ENCODE data around the gene AFG3L2. TPM values are rescaled to one million over a fixed set of nuclear protein-coding genes. Genes with fewer than 3 reads are reported as not detected.
A peak's percentile ranks its signal among the peaks of the same experiment; 100 is the strongest.

The AFG3L2 gene
- total and polyA plus RNA-seq, 2 of the 13 experiments (the other 11 are each of a cell fraction or from before 2014, with no cell fraction given) = 28.6 to 86.9 TPM

DNA sequence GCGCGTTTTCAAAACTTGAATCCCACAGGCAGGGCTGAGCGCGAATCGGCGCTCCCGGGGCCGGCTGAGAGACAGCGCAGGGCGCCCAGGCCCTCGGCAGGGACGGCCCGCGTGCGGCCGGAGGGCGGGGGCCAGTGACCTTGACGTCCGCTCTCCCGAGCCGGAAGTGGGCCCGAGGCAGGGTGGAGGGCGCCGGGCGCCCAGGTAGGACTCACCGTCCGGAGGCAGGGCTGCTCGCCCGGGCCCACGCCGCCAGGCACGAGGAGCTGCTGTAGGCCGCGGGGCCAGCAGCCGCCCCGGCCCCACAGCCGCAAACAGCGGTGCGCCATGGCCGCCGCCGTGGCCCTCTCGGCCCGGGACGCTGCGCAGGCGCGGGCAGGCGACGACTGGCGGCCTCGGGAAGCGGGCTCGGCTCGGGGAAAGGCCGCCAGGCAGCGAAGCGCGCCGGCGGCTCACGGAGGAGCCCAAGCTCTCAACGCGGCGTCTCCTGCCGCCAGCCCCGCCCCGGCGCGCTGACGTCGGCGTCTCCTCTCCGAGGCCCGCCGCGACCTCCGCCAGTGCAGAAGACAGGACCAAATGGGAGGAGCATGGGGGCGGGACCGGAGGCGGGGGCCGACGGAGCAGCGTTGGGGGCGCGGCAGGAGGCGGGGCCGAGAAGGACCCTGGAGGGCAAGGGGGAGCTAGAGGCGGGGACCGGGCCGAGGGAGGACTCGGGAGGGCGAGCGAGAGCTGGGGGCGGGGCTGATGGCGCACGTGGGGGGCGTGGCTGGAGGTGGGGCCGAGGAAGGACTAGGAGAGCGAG, at the start of gene AFG3L2 (continued):
- TF ChIP-seq ZNF800 (CRISPR knock-in tag; IDR thresholded peaks at IDR 0.05) = 0 out of 2 replicates have a peak, but pooled peaks have one; percentile 24
- peak; percentile 57; the same call in 1 of the 2 replicates for TF ChIP-seq ZNF235 (CRISPR knock-in tag; IDR thresholded peaks at IDR 0.05; ENCODE audit: borderline replicate concordance)

DNA sequence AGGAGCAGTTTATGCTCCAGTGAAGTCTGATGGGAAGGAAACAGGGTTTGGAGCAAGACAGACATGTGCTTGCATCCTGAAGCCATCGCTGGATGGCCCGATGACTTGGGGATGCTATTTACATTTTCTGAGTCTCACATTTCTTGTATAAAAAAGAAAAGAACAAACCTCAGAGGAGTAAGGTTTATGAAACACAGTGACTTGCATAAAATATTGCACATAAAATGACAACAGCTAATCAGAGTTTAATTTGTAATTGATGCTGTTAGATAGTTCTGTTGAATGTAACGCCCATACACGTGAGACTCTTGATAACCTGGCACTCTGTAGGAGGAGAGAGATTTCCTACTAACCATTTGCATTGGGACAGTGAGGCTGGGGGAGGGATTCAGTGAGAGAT, 47.2 kb upstream of the AFG3L2 start:
- CTCF ChIA-PET (ENCODE audit: low intra/inter-chr PET ratio, low total read pairs) = no interaction called here
- intact Hi-C loops (cut with micrococcal nuclease; ENCODE audit: unreplicated experiment) (no loop called here), in situ Hi-C loops (cut with HindIII; ENCODE audit: extremely low pct_ligation_motif_present, low pct_unique_long_range_greater_than_20kb) (no loop called here)

More for the DNA sequence above, 47.2 kb upstream of the AFG3L2 start:
- no peak overlapping the region for H3K27ac ChIP-seq (ENCODE audit: extremely low read length, insufficient read depth, low read length)
- no peak overlapping the region for H3K4me2 ChIP-seq (ENCODE audit: low read depth, low read length)
- DNase-seq (ENCODE audit: low spot score) (no peak), FAIRE-seq (no peak), ATAC-seq (no peak)
- POLR2A ChIA-PET = interaction anchor here (1.0 kb wide), 1 partner anchor 31 kb away, joined by 3 read pairs; no protein-coding TSS in a partner anchor
- no peak overlapping the region for H3K9ac ChIP-seq (ENCODE audit: insufficient read depth, low read depth, low read length)
- H3K4me1 ChIP-seq (ENCODE audit: insufficient read depth, low read length) = peaks cover 31% of the 10 kb centered on the region
- H2AFZ ChIP-seq (ENCODE audit: low read length) = no peak overlapping the region
- no peak overlapping the region for H3K4me3 ChIP-seq (replicated peaks in 1 of 3; ENCODE audit: insufficient read depth in 1 of 3, low read depth in 2 of 3, low read length in 3 of 3)
- no TSS peak for BruUV-seq (replicated peaks)
- H3K27me3 ChIP-seq (ENCODE audit: control insufficient read depth in 1 of 2, insufficient read depth in 2 of 2, low read length in 2 of 2) = no peaks in the 10 kb centered on the region
- H3K9me3 ChIP-seq (ENCODE audit: low read length) = no peaks in the 10 kb centered on the region
- WGBS (ENCODE audit: low lambda C conversion rate) = 99% methylated on average over 4 of the region's 4 CpGs
- TF ChIP-seq, protein P1, sequence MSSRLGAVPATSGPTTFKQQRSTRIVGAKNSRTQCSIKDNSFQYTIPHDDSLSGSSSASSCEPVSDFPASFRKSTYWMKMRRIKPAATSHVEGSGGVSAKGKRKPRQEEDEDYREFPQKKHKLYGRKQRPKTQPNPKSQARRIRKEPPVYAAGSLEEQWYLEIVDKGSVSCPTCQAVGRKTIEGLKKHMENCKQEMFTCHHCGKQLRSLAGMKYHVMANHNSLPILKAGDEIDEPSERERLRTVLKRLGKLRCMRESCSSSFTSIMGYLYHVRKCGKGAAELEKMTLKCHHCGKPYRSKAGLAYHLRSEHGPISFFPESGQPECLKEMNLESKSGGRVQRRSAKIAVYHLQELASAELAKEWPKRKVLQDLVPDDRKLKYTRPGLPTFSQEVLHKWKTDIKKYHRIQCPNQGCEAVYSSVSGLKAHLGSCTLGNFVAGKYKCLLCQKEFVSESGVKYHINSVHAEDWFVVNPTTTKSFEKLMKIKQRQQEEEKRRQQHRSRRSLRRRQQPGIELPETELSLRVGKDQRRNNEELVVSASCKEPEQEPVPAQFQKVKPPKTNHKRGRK (CRISPR knock-in tag; IDR thresholded peaks at IDR 0.05) = no peak
- TF ChIP-seq MXD3 (CRISPR knock-in tag; IDR thresholded peaks at IDR 0.05) (no peak), KMT2A (CRISPR knock-in tag; IDR thresholded peaks at IDR 0.05) (no peak), CEBPB (IDR thresholded peaks at IDR 0.05; ENCODE audit: borderline replicate concordance, low read depth, low read length) (no peak), TSC22D2 (CRISPR knock-in tag; IDR thresholded peaks at IDR 0.05; ENCODE audit: borderline replicate concordance) (no peak), FOXA1 (IDR thresholded peaks at IDR 0.05) (no peak), FOXA1 (CRISPR knock-in tag; IDR thresholded peaks at IDR 0.05) (no peak), ZHX1 (CRISPR knock-in tag; IDR thresholded peaks at IDR 0.05; ENCODE audit: low read depth) (no peak), KLF9 (CRISPR knock-in tag; IDR thresholded peaks at IDR 0.05; ENCODE audit: low read depth) (no peak), ZBTB42 (CRISPR knock-in tag; IDR thresholded peaks at IDR 0.05) (no peak)
- TF ChIP-seq, protein P2, sequence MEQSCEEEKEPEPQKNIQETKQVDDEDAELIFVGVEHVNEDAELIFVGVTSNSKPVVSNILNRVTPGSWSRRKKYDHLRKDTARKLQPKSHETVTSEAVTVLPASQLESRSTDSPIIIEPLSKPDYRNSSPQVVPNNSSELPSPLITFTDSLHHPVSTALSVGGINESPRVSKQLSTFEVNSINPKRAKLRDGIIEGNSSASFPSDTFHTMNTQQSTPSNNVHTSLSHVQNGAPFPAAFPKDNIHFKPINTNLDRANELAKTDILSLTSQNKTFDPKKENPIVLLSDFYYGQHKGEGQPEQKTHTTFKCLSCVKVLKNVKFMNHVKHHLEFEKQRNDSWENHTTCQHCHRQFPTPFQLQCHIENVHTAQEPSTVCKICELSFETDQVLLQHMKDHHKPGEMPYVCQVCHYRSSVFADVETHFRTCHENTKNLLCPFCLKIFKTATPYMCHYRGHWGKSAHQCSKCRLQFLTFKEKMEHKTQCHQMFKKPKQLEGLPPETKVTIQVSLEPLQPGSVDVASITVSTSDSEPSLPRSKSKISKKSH (CRISPR knock-in tag; IDR thresholded peaks at IDR 0.05; ENCODE audit: borderline replicate concordance) = no peak
- H3K36me3 ChIP-seq (replicated peaks in 1 of 2; ENCODE audit: control insufficient read depth in 1 of 2, insufficient read depth in 2 of 2, low read length in 2 of 2) = peaks cover 2 to 13% of the 10 kb centered on the region in 2 experiments; a peak in 4 of 5 replicates
- H4K20me1 ChIP-seq (ENCODE audit: insufficient read depth, low read length) = no peaks in the 10 kb centered on the region
- H3K79me2 ChIP-seq (ENCODE audit: insufficient read depth, low read length) = peaks cover 2% of the 10 kb centered on the region

All from HepG2 (cell line).